SK-MEL-5 (cell line): Measurements from ENCODE around the gene SP5. TPM values are rescaled to one million over a fixed set of nuclear protein-coding genes. Genes with fewer than 3 reads are reported as not detected.
"Not testable (repeated sequence)": the region's sequence is repeated elsewhere in the genome, so short reads cannot be mapped to it uniquely, and the experiment has no call there.

Experiments used
- DNase-seq: peaks from one replicate; pipeline ENCODE4 v3.0.0-alpha.2; 2016; ENCODE audit warnings: low read depth, low spot score
- in situ Hi-C: cut with HindIII; loops from 2 replicates; pipeline ENCODE4 v1.10.0; 2016; ENCODE audit warnings: low sequenced_read_pairs, high pct_unique_total_duplicates, low pct_unique_long_range_greater_than_20kb
- total RNA-seq: library from RNA; depleted of rRNA; stranded (reverse); fragments of >200 nt; shearing (Covaris generic); gene quantifications from 2 replicates; pipeline ENCODE4 v1.2.3, GENCODE V29; 2014

SP5 gene
- total RNA-seq, 1 experiment from 2014 or later, result 0.48 TPM

- in situ Hi-C loops, result no loop called here
Observed at GRCh38 chr2:170722301-170722700, 7.2 kb downstream of the SP5 start.

GRCh38 chr2:170723446-170723958, 8.4 kb downstream of the SP5 start:
- in situ Hi-C loops, result no loop called here
- no peak for DNase-seq

More at GRCh38 chr2:170722301-170722700, 7.2 kb downstream of the SP5 start:
- DNase-seq, result no peak

GRCh38 chr2:170733798-170734600, 18.9 kb downstream of the SP5 start:
- no peak for DNase-seq
- in situ Hi-C loops, result no loop called here

- in situ Hi-C loops, DNase-seq: not testable (repeated sequence)
Observed at GRCh38 chr2:170734601-170735000, 19.5 kb downstream of the SP5 start.

GRCh38 chr2:170736628-170737027, 21.5 kb downstream of the SP5 start:
- no peak for DNase-seq
- in situ Hi-C loops, result no loop called here

GRCh38 chr2:170737406-170737805, 22.3 kb downstream of the SP5 start:
- no peak for DNase-seq
- in situ Hi-C loops, result no loop called here

- in situ Hi-C loops, result no loop called here
Observed at GRCh38 chr2:170737821-170738220, 22.7 kb downstream of the SP5 start.

GRCh38 chr2:170739048-170739447, 23.9 kb downstream of the SP5 start:
- DNase-seq, result no peak
- in situ Hi-C loops, result no loop called here

More at GRCh38 chr2:170737821-170738220, 22.7 kb downstream of the SP5 start:
- DNase-seq, result no peak

- no peak for DNase-seq
- in situ Hi-C loops, result no loop called here
Observed at GRCh38 chr2:170739507-170740046, 24.4 kb downstream of the SP5 start.

- no peak for DNase-seq
- in situ Hi-C loops, result no loop called here
Observed at GRCh38 chr2:170740660-170741059, 25.5 kb downstream of the SP5 start.

GRCh38 chr2:170742000-170742399, 26.9 kb downstream of the SP5 start:
- DNase-seq, result no peak
- in situ Hi-C loops, result no loop called here

- in situ Hi-C loops, result no loop called here
- DNase-seq, result no peak
Observed at GRCh38 chr2:170742896-170743529, 27.9 kb downstream of the SP5 start.

GRCh38 chr2:170743530-170744239, 28.5 kb downstream of the SP5 start:
- in situ Hi-C loops, result no loop called here
- no peak for DNase-seq

- no peak for DNase-seq
- in situ Hi-C loops, result no loop called here
Observed at GRCh38 chr2:170744248-170745002, 29.3 kb downstream of the SP5 start.

GRCh38 chr2:170745305-170745704, 30.2 kb downstream of the SP5 start:
- in situ Hi-C loops, result no loop called here
- DNase-seq, result no peak

- in situ Hi-C loops, result no loop called here
- no peak for DNase-seq
Observed at GRCh38 chr2:170747921-170748320, 32.8 kb downstream of the SP5 start.

GRCh38 chr2:170751555-170751954, 36.4 kb downstream of the SP5 start:
- in situ Hi-C loops, DNase-seq: not testable (repeated sequence)
